Adrenal gland (tissue), 12 donors: Measurements from ENCODE around the gene SPINT2. TPM values are rescaled to one million over a fixed set of nuclear protein-coding genes. Genes with fewer than 3 reads are reported as not detected.

ENCODE experiments used
- DNase-seq, 7 donors: peaks; one replicate each; pipeline ENCODE4 v3.0.0-alpha.2; 2019 to 2020
- H3K27ac ChIP-seq, 5 donors: fragments of 200-600 bp; sonication (generic) in 4 of 5; 1 replicate in 3 of 5; 2 replicates in 2 of 5; pipeline versions ENCODE4 v1.5.1 to v1.8.0; 2016 to 2020; ENCODE audit warnings: mild to moderate bottlenecking in 1 of 5
- H3K27me3 ChIP-seq: fragments of 200-600 bp; 2 replicates; pipeline ENCODE4 v1.8.0; 2021
- H3K36me3 ChIP-seq, 2 donors: fragments of 200-600 bp; replicated peaks in 1 of 2; 1 replicate in 1 of 2; 2 replicates in 1 of 2; pipeline versions ENCODE4 v1.5.1 to v1.8.0; 2018 to 2022
- H3K4me1 ChIP-seq, 2 donors: fragments of 200-600 bp; replicated peaks in 1 of 2; 1 replicate in 1 of 2; 2 replicates in 1 of 2; pipeline versions ENCODE4 v1.5.1 to v1.8.0; 2018 to 2021
- H3K4me3 ChIP-seq, 4 donors: fragments of 200-600 bp; sonication (generic) in 3 of 4; one replicate each; pipeline ENCODE4 v1.5.1; 2016 to 2018
- H3K9me3 ChIP-seq, 3 donors: fragments of 200-600 bp; sonication (generic) in 1 of 3; replicated peaks in 1 of 3; 1 replicate in 2 of 3; 2 replicates in 1 of 3; pipeline versions ENCODE4 v1.5.1 to v1.8.0; 2016 to 2021
- CTCF ChIP-seq, 6 experiments: fragments of 450-650 bp in 4 of 6; fragments of 200-600 bp in 2 of 6; sonication (generic) in 1 of 6; IDR thresholded peaks; 1 replicate in 5 of 6; 2 replicates in 1 of 6; pipeline versions ENCODE4 v1.5.1 to v1.8.0; 2016 to 2021; ENCODE audit warnings: antibody characterized with exemption in 6 of 6, mild to moderate bottlenecking in 2 of 6, moderate library complexity in 1 of 6
- POLR2A ChIP-seq, 2 donors: fragments of 450-650 bp; IDR thresholded peaks; one replicate each; pipeline ENCODE4 v1.6.1; 2017; ENCODE audit warnings: antibody characterized with exemption in 2 of 2, mild to moderate bottlenecking in 2 of 2, moderate library complexity in 1 of 2
- WGBS, 4 donors: extraction: QIAGEN DNeasy Blood & Tissue Kit in 2 of 4; methylation state at CpG; one replicate each; pipeline versions ENCODE4 v1.1.5 to v1.1.7; 2013 to 2017; 5-methylcytosine and 5-hydroxymethylcytosine counted together
- intact Hi-C, 2 donors: fragments of 100-400 bp; cut with DNase I; formaldehyde crosslinking; loops; one replicate each; pipeline versions ENCODE4 v1.14.1 to v1.15.0; 2022 to 2023
- polyA plus RNA-seq, 3 donors: library from polyadenylated mRNA; stranded (reverse); fragments of 200-250 nt in 2 of 3; fragments of 350-450 nt in 1 of 3; fragmentation: Illumina TruSeq in 1 of 3; extraction: RNeasy Lipid Tissue Mini Kit (QIAGEN cat#74804) in 1 of 3; gene quantifications; one replicate each; pipeline ENCODE4 v1.2.3, GENCODE V29; 2013 to 2014
- total RNA-seq, 9 donors: library from RNA; depleted of rRNA in 4 of 9; stranded (reverse); fragments of >200 nt in 4 of 9; fragments of 120-200 nt in 1 of 9; fragmentation: NEBNext Ultra II Directional in 1 of 9; extraction: Animal tissue kit (Norgen Biotek cat#: 25700) in 1 of 9; gene quantifications; one replicate each; pipeline versions ENCODE4 v1.1.0 to v1.2.4, GENCODE V29; 2013 to 2023
- donor health status: healthy with polysubstance abuse.
- donor health status: Bipolar disorder and iron deficiency.
- donor health status: DM: yes; HTN: yes; CAD: no.
- donor health status: DM: no; HTN: no; CAD: no.
- donor health status: DM: no; HTN: no; CAD: no.
- donor health status: DM: yes; HTN: yes; CAD: no.

SPINT2 gene
- total and polyA plus RNA-seq, 12 donors: 33.4 to 233 (median 68.8) TPM

GRCh38 chr19:38283271-38283670 is 18.9 kb downstream of the SPINT2 start:
- no peaks in the 10 kb centered on the region for H3K9me3 ChIP-seq
- TF ChIP-seq POLR2A (IDR thresholded peaks at IDR 0.05) (no peak), CTCF (IDR thresholded peaks at IDR 0.05) (no peak)
- peak overlapping the region in 1 of 5 donors; percentile 20 for H3K27ac ChIP-seq
- intact Hi-C loops: no loop called here
- H3K27me3 ChIP-seq: no peaks in the 10 kb centered on the region
- no peak for DNase-seq
- peaks cover 5 to 39% of the 10 kb centered on the region in 2 donors for H3K4me1 ChIP-seq
- 93 to 95% (median 94%) methylated on average over 8 of the region's 8 CpGs for WGBS, 4 donors
- H3K4me3 ChIP-seq: no peak overlapping the region
- peaks cover 0 to 4% of the 10 kb centered on the region in 2 donors for H3K36me3 ChIP-seq

- intact Hi-C loops: no loop called here
- H3K4me3 ChIP-seq: no peak overlapping the region
- TF ChIP-seq POLR2A (IDR thresholded peaks at IDR 0.05) (no peak), CTCF (IDR thresholded peaks at IDR 0.05) (no peak)
- 62 to 73% (median 68%) methylated on average over 7 of the region's 7 CpGs for WGBS, 4 donors
- peaks cover 0 to 8% of the 10 kb centered on the region in 2 donors for H3K36me3 ChIP-seq
- H3K27me3 ChIP-seq: no peaks in the 10 kb centered on the region
- H3K9me3 ChIP-seq: no peaks in the 10 kb centered on the region
- peak overlapping the region in 2 of 5 donors; percentile 30 to 56 for H3K27ac ChIP-seq
- DNase-seq: peak in 1 of 7 donors; percentile 31
- peaks cover 0 to 32% of the 10 kb centered on the region in 2 donors for H3K4me1 ChIP-seq
Measured at GRCh38 chr19:38284422-38284821, 20.0 kb downstream of the SPINT2 start.

DNA sequence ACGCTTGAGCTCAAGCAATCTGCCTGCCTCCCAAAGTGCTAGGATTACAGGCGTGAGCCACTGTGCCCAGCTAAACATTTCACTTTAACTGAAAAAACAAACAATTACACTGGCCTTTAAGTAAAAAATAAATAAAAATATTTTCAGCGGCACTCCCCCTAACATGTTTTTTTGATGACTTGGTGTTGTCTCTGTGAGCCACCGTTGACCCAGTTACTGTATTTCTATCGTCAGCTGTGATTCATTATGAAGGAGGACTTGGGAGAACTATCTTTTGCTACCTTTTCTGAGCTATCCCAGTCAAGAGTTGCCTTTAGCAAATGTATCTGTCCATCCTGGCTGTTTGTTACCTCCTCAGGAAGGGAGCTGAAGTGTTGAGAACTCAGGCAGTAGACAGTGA is 21.2 kb downstream of the SPINT2 start:
- WGBS, 4 donors: 58 to 73% (median 64%) methylated on average over 5 of the region's 5 CpGs
- no peaks in the 10 kb centered on the region for H3K27me3 ChIP-seq
- intact Hi-C loops: no loop called here
- no peak overlapping the region for H3K4me3 ChIP-seq
- peaks cover 0 to 32% of the 10 kb centered on the region in 2 donors for H3K4me1 ChIP-seq
- H3K36me3 ChIP-seq: peaks cover 0 to 18% of the 10 kb centered on the region in 2 donors
- no peak for DNase-seq
- no peaks in the 10 kb centered on the region for H3K9me3 ChIP-seq
- H3K27ac ChIP-seq: no peak overlapping the region
- TF ChIP-seq POLR2A (IDR thresholded peaks at IDR 0.05) (no peak), CTCF (IDR thresholded peaks at IDR 0.05) (no peak)

- WGBS, 4 donors: 70 to 77% (median 72%) methylated on average over 2 to 9 of the region's 9 CpGs
- TF ChIP-seq CTCF (IDR thresholded peaks at IDR 0.05) (no peak), POLR2A (IDR thresholded peaks at IDR 0.05) (no peak)
- H3K27ac ChIP-seq: no peak overlapping the region
- intact Hi-C loops: no loop called here
- no peaks in the 10 kb centered on the region for H3K9me3 ChIP-seq
- H3K36me3 ChIP-seq: peaks cover 0 to 32% of the 10 kb centered on the region in 2 donors
- H3K4me1 ChIP-seq: peaks cover 0 to 23% of the 10 kb centered on the region in 2 donors
- H3K27me3 ChIP-seq: no peaks in the 10 kb centered on the region
- H3K4me3 ChIP-seq: no peak overlapping the region
- DNase-seq: peak in 1 of 7 donors; percentile 32
Measured at GRCh38 chr19:38287604-38288003, 23.2 kb downstream of the SPINT2 start.
